HG02981 (cell line): ENCODE measurements around the gene NLRP6.
"Not testable (repeated sequence)": the region's sequence is repeated elsewhere in the genome, so short reads cannot be mapped to it uniquely, and the experiment has no call there.

Experiments used
- ATAC-seq: cut with Tn5 transposase; IDR thresholded peaks from one replicate; pipeline ENCODE4 v1.9.1; 2021; ENCODE audit warnings: mild to moderate bottlenecking, moderate library complexity; ENCODE audit not compliant: unreplicated experiment

NLRP6 gene

GRCh38 chr11:319121-319887 is 41.1 kb downstream of the NLRP6 start:
- ATAC-seq = peak; percentile 13

DNA sequence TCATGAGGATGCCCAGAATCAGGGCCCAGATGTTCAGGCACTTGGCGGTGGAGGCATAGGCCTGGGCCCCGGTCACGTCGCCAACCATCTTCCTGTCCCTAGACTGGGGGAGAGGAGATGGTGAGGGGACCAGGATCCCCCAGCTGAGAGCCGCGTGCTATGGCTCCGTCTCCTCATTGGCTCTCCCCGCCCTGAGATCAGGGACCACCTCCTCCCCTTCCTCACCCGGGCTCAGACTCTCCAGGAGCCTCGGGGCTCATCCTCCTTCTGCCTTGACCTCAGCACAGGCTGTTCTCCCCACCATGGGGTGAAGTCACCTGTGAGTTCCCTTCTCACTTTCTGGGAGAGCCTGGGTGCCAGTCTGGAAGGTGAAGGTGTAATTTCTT is 41.7 kb downstream of the NLRP6 start:
- not testable (repeated sequence) for ATAC-seq

- no peak for ATAC-seq
Observed at GRCh38 chr11:324156-324555, 45.9 kb downstream of the NLRP6 start.

- ATAC-seq = not testable (repeated sequence)
Observed at GRCh38 chr11:324593-325517, 46.6 kb downstream of the NLRP6 start.

DNA sequence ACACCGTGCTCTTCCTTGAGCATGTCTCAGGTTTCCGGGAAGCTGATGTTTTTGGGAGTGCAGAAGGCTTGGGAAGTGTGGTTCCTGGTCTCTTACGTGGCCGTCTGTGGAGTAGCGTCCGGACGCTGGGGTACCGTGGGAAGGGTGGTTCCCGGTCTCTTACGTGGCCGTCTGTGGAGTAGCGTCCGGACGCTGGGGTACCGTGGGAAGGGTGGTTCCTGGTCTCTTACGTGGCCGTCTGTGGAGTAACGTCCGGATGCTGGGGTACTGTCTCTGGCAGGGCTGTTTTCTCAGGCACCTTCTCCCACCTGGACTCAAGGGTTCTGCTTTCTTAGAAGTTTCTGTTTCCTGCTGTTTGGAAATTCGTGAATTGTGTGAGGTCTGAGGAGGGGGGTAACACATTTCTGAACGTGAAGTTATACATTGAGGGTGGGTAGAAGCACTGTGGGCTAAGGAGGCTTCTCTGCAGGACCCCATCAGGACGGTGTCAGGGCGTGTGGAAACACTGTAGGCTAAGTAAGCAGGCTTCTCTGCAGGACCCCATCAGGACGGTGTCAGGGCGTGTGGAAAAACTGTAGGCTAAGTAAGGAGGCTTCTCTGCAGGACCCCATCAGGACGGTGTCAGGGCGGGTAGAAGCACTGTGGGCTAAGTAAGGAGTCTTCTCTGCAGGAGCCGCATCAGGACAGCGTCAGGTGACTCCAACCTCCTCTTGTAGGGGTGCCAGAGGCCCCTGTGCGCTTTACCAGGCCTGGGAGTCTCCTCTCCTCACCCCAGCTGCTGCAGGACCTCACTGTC is 47.8 kb downstream of the NLRP6 start:
- no peak for ATAC-seq

DNA sequence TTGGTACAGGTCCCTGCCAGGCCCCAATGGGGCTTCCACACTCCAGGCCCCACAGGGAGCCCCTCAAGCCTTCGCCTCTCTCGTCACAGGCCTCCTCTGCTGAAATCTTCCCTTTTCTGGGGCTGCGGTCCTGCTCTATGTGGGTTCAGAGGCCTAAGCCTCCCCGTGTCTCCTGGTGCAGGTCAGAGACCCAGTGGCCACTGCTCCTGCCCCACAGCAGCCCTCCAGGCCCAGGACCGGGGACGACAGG is 48.3 kb downstream of the NLRP6 start:
- ATAC-seq = no peak

DNA sequence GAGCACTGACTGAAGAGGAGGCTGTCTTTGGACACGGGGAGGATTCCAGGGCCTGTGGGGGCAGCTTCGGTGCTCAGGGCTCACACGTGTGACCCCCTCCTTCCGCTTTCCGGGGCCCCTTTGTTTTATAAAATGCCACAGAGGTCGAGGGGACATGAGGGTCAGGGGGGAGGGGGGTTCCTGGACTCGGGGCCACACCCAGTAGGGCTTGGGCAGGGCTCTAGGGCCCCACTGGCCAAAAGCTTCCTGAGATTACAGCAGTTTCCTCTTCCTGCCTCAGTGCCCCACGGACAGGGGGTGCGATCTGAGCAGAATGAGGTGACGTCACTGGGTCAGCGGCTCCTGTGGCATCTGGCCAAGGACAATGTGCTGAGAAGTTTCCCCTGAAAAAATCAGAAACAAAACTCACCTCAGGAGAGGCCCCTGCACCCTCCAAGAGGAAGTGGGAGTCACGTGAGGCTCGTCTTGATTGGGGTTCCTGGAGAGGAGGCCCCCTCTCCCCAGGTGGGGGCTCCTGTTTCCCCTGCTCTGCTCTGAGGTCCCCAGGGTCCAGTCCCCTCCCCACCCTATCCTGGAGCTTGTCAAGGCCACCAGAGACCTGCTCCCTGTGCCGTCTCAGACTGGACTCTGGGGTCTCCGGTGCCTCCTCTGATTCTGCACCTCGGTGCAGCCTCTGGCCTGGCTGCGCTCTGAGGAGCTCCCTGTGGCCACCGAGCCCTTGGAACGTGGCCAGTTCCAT is 48.8 kb downstream of the NLRP6 start:
- peak; percentile 69 for ATAC-seq

- ATAC-seq = no peak
Observed at GRCh38 chr11:327581-327923, 49.3 kb downstream of the NLRP6 start.

- no peak for ATAC-seq
Observed at GRCh38 chr11:328012-328411, 49.8 kb downstream of the NLRP6 start.

DNA sequence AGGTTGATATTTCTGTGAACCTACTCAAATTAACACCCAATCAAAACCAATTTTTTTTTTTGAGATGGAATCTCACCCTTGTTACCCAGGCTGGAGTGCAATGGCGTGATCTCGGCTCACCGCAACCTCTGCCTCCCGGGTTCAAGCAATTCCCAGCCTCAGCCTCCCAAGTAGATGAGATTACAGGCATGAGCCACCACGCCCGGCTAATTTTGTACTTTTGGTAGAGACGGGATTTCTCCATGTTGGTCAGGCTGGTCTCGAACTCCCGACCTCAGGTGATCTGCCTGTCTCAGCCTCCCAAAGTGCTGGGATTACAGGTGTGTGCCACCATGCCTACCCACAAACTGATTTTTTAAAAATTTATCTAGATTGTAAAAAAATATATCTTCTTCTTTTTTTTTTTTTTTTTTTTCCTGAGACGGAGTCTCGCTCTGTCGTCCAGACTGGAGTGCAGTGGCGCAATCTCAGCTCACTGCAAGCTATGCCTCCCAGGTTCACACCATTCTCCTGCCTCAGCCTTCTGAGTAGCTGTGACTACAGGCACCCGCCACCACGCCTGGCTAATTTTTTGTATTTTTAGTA is 50.4 kb downstream of the NLRP6 start:
- not testable (repeated sequence) for ATAC-seq

GRCh38 chr11:329886-330253 is 51.7 kb downstream of the NLRP6 start:
- ATAC-seq = no peak

GRCh38 chr11:330307-330693 is 52.1 kb downstream of the NLRP6 start:
- ATAC-seq = no peak

DNA sequence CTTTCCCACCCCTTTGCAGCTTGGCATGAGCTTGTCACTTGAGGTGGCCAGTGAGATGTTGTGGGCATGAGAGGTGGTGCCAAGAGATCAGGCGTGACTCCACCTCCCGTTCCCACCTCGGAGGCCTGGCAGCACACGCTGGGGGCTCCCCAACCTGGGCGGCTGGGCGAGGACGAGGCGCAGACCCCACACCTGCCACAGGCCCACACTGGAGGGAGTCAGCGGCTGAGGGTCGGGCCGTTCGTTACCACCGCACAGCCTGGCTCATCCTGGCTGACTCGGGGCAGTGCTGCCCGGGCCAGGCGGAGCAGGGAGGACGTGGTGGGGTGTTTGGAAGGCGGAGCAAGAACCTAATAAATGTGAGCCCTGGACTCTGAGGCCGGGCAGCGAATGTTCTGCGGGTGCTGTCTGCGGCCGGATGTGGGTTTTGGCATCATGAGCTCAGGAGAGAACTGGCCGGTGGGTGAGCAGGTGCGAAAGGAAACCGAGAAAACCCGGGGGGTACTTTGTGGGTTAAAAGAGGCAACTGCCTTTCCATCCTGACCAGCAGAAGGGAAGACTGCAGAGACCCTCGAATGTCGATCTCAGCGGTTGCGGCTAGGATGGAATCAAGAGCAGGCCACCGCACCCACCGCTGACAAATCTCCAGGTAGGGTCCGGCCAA is 52.6 kb downstream of the NLRP6 start:
- no peak for ATAC-seq

DNA sequence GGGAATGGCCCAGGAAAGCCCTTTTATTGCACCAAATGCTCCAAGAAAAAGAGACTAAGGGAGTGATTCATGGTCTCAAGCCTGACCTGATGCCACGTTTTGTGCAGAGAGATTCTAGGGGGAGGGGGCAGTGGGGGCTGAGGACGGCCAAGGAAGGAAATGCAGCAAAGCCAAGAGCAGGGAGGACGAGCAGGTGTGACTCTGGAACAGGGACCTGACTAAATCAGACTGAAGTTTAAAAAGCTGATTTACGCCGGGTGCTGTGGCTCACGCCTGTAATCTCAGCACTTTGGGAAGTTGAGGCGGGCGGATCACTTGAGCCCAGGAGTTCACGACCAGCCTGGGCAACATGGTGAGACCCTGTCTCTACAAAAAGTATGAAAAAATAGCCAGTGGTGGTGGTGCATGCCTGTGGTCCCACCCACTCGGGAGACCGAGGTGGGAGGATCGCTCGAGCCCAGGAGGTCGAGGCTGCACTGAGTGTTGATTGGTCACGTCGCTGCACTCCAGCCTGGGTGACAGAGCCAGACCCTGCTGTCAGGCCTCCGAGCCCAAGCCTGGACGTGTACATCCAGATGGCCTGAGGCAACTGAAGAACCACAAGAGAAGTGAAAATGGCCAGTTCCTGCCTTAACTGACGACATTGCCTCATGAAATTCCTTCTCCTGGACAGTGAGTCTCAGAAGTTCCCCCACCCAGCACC is 53.3 kb downstream of the NLRP6 start:
- ATAC-seq = no peak

GRCh38 chr11:332651-333480 is 54.7 kb downstream of the NLRP6 start:
- no peak for ATAC-seq

GRCh38 chr11:333616-334263 is 55.5 kb downstream of the NLRP6 start:
- ATAC-seq = not testable (repeated sequence)

DNA sequence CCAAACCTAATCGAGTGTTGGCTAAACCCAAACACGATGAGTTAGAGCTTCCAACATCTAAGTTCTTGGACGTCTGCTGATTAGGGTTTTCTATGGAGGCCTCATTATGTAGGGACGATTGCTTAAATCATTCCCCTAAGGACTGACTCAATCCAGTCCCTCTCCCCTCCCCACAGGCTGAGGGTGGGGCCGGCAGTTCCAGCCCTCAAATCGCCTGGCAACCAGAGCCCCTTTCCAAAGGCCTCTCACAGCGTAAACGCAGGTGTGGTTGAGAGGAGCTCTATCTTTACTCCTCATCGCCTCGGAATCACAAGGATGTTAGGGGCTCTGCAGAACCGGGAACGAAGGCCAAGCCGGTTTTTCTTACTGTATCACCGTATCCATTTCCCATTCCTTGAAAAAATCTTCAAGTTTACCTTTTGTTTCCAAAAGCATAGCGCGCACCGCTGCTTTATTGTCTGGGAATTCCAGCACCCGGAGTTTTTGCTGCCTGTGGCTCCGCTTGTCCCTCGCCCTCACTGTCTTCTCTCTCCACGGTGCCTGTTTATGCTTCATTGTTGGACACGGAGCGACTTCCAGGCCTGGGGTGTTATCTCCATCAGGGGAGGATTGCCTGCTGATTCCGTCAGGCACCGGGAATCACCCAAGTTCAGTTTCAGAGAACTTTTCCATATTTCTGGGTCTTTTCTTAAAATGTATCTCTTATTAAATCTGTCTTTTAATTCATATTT is 56.2 kb downstream of the NLRP6 start:
- ATAC-seq = no peak
